ENCODE results near the gene KTI12.

Gene KTI12

DNA sequence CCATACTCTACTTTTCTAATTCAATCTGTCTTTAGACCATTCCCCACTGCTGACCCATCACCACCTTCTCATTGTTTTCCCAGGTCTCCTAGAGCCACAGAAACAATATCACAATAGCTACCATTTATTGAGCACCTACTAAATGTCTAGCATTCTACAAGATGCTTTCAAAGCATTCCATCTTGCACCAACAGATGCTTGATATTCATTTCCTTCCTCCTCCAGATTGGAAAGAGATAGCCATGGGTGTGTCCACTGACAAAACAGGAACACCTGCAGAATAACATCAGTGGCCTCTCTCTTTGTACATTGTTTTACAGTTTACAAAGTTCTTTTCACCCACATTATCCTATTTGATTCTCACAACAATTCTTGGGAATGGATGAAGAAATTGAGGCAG is 45.4 kb downstream of the KTI12 start:
- no peak for DNase-seq (ENCODE audit: low read depth in 2 of 2)

DNA sequence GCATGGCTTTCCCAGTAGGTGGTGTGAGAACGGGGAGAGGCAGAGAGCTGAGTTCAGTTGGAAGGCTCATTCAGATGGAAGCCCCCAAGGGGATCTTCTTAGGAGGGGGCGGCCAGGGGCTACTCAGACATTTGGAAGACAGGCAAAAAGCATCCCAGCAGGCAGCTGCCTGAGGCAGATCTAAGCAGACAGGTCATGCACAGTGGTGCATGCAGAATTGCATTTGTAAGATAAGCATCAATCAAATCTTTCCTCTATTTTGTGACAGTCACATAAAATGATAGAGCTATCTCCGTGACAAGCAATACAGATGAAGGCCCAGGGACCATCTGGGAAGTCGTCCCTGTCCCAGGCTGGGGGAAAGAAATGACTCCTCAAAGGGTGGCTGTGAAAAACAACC is 46.9 kb downstream of the KTI12 start:
- no peak for DNase-seq (ENCODE audit: low read depth in 2 of 2)

DNA sequence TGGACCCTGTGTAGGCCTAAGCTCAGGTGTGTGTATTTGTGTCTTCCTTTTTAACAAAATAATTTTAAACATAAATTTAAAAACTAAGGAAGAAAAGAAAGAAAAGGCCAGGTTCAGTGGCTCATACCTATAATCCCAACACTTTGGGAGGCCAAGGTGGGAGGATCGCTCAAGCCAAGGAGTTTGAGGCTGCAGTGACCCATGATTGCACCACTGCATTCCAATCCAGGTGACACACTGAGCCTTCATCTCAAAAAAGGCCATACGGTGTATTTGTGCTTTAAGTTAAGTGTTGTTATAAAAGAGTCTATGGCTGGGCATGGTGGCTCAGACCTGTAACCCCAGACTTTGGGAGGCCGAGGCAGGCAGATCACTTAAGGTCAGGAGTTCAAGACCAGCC is 51.4 kb downstream of the KTI12 start:
- DNase-seq (ENCODE audit: low read depth in 2 of 2), result no peak

Data from fibroblast of skin of left biceps (primary cell).